Ishikawa (cell line): ENCODE data around the gene TMBIM1.

ENCODE experiments used
- CEBPB ChIP-seq: IDR thresholded peaks from 2 replicates; pipeline ENCODE4 v1.6.1; 2012
- CREB1 ChIP-seq: IDR thresholded peaks from 2 replicates; pipeline ENCODE4 v1.6.1; 2012; ENCODE audit warnings: low read depth
- EGR1 ChIP-seq: IDR thresholded peaks from 2 replicates; pipeline ENCODE4 v1.6.1; 2012
- EP300 ChIP-seq: IDR thresholded peaks from 2 replicates; pipeline ENCODE4 v1.6.1; 2012; ENCODE audit warnings: borderline replicate concordance
- FOXM1 ChIP-seq: IDR thresholded peaks from 2 replicates; pipeline ENCODE4 v1.6.1; 2012; ENCODE audit warnings: low read depth, borderline replicate concordance
- NFIC ChIP-seq: IDR thresholded peaks from 2 replicates; pipeline ENCODE4 v1.6.1; 2012
- RAD21 ChIP-seq: IDR thresholded peaks from 2 replicates; pipeline ENCODE4 v1.6.1; 2012; ENCODE audit warnings: low read depth
- TAF1 ChIP-seq: IDR thresholded peaks from 2 replicates; pipeline ENCODE4 v1.6.1; 2012; ENCODE audit warnings: low read depth, mild to moderate bottlenecking
- TCF12 ChIP-seq: IDR thresholded peaks from 2 replicates; pipeline ENCODE4 v1.6.1; 2012; ENCODE audit warnings: low read depth
- TEAD4 ChIP-seq: IDR thresholded peaks from 2 replicates; pipeline ENCODE4 v1.6.1; 2012
- YY1 ChIP-seq: IDR thresholded peaks from 2 replicates; pipeline ENCODE4 v1.6.1; 2012; ENCODE audit warnings: low read depth
- ZBTB7A ChIP-seq: IDR thresholded peaks from 2 replicates; pipeline ENCODE4 v1.6.1; 2012; ENCODE audit warnings: low read depth
- TF ChIP-seq, protein P1 (sequence below): IDR thresholded peaks from 2 replicates; pipeline ENCODE4 v1.6.1; 2012; ENCODE audit warnings: low read depth, mild to moderate bottlenecking
- TF ChIP-seq, protein P2 (sequence below): IDR thresholded peaks from 2 replicates; pipeline ENCODE4 v1.6.1; 2012
- TF ChIP-seq, protein P3 (sequence below): IDR thresholded peaks from 2 replicates; pipeline ENCODE4 v1.6.1; 2012

TMBIM1 gene

DNA sequence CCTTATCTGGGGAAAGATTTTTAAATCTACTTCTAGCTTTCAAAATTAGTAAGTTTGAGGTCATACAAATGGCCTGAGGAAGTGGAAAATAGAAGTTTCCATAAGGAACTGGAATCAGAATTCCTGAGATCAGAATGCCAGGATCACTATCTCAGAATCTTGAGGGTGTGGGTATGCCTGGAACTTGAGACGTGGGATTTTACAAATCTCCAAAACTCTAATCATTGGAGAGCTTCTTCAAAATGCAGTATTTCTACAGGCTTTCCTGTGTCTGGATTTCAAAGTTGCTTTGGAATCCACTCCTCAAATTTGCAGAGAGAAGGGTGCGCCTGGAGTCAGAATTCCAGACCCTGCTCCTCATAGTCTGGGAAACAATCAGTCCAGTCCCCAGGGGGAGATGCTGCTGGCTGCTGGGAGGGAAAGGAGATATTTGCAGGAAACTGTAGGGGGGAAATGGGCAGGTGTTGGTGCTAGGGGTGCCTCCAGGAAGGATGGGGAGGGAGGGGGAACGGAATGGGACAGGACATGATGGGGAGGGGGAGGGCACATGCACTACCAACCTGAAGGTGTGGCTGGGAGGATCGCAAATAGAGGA, 33.4 kb upstream of the TMBIM1 start:
- TF ChIP-seq, protein P1, sequence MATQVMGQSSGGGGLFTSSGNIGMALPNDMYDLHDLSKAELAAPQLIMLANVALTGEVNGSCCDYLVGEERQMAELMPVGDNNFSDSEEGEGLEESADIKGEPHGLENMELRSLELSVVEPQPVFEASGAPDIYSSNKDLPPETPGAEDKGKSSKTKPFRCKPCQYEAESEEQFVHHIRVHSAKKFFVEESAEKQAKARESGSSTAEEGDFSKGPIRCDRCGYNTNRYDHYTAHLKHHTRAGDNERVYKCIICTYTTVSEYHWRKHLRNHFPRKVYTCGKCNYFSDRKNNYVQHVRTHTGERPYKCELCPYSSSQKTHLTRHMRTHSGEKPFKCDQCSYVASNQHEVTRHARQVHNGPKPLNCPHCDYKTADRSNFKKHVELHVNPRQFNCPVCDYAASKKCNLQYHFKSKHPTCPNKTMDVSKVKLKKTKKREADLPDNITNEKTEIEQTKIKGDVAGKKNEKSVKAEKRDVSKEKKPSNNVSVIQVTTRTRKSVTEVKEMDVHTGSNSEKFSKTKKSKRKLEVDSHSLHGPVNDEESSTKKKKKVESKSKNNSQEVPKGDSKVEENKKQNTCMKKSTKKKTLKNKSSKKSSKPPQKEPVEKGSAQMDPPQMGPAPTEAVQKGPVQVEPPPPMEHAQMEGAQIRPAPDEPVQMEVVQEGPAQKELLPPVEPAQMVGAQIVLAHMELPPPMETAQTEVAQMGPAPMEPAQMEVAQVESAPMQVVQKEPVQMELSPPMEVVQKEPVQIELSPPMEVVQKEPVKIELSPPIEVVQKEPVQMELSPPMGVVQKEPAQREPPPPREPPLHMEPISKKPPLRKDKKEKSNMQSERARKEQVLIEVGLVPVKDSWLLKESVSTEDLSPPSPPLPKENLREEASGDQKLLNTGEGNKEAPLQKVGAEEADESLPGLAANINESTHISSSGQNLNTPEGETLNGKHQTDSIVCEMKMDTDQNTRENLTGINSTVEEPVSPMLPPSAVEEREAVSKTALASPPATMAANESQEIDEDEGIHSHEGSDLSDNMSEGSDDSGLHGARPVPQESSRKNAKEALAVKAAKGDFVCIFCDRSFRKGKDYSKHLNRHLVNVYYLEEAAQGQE = no peak
- TF ChIP-seq YY1 (no peak), ZBTB7A (no peak), TAF1 (no peak), TEAD4 (no peak), EGR1 (no peak), NFIC (no peak), RAD21 (no peak), EP300 (no peak), FOXM1 (no peak), TCF12 (no peak), CREB1 (no peak), CEBPB (no peak)
- TF ChIP-seq, protein P2, sequence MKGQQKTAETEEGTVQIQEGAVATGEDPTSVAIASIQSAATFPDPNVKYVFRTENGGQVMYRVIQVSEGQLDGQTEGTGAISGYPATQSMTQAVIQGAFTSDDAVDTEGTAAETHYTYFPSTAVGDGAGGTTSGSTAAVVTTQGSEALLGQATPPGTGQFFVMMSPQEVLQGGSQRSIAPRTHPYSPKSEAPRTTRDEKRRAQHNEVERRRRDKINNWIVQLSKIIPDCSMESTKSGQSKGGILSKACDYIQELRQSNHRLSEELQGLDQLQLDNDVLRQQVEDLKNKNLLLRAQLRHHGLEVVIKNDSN = no peak
- TF ChIP-seq, protein P3, sequence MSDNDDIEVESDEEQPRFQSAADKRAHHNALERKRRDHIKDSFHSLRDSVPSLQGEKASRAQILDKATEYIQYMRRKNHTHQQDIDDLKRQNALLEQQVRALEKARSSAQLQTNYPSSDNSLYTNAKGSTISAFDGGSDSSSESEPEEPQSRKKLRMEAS = no peak

DNA sequence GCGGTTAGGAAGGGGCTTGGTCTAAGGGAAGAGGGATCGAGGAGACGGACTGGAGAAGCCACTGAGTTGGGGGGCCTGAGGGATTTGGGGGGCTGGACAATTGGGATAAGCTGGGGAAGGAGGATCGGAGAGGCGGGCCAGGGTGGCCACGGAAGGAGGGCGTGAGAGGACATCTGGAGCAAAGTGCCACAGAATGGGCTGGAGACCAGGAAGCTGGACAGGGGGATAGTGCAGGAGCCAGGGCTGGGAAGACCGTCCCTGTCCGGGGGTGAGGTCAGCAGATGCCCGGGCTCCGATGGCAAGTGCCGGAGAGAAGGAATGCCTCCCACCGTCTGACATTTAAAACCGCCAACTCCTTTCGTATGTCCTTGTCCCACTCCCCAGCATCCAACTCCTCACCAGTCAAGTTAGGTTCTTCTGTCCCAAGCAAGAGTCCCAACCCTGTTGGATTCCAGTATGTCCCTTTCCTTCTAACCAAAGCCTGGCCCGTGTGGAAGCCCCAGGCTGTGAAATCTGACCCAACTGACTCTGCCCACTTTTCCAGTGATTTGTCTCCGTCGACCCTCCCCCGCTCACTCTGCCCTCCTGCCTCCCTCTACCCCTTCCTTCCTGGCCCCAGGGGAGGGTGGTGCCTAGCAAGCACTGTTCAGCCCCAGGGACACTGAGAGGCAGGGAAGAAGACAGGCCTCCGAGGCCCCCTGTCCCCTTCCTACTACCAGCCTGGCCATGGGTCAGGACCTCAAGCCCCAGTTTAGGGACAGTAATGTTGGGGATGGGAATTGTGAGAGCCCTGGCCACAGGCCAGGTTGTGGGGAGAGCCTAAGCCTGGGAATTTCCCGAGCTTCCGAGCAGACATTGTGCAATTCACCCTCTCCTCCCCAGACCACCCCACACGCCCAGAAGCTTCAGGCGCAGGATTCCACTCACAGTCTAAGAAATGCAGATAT, 31.5 kb upstream of the TMBIM1 start:
- TF ChIP-seq NFIC (peak; percentile 30; the same call in 1 of the 2 replicates), TAF1 (0 out of 2 replicates have a peak, but pooled peaks have one; percentile 20), RAD21 (no peak), CEBPB (peak; percentile 81), ZBTB7A (no peak), TEAD4 (0 out of 2 replicates have a peak, but pooled peaks have one; percentile 3), FOXM1 (no peak)

DNA sequence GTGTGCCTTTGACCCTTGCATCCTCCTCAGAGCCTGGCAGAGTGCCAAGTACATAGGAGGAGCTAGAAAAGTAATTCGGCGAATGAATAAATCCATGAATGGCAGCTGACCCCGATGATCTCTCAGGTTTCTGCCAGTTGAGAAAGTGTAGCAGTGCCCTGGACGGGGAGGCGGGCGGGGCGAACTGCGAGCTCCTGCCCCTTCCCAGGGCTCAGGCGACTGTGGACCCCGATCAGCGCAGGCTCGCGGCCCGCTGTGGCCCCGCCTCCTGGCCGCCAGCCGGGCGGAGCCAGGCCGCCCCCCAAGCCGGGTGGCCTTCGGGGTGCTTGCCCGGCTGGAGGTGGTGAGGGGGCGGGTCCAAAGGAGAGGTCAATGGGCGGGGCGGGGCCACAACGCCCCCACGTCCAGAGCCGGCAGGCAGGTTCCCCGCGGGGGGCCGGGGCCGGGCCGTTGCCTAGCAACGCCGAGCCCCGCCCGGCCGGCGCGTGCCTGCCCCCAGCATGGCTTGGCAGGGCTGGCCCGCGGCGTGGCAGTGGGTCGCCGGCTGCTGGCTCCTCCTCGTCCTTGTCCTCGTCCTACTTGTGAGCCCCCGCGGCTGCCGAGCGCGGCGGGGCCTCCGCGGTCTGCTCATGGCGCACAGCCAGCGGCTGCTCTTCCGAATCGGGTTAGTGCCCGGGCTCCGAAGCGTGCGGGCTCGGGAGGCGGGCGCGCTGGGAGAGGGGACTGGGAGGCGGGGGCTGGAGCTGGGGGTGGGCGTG, 30.6 kb upstream of the TMBIM1 start:
- TF ChIP-seq, protein P3 = no peak; the same call in 1 of the 2 replicates
- TF ChIP-seq EGR1 (peak; percentile 83), TEAD4 (no peak; the same call in none of the 2 replicates), CEBPB (no peak), TCF12 (peak; percentile 15; the same call in 1 of the 2 replicates), YY1 (no peak), TAF1 (peak; percentile 15; the same call in 1 of the 2 replicates), RAD21 (no peak), NFIC (peak; percentile 93), EP300 (no peak)
- TF ChIP-seq, protein P2 = peak; percentile 44; the same call in 1 of the 2 replicates
- TF ChIP-seq, protein P1 = no peak

DNA sequence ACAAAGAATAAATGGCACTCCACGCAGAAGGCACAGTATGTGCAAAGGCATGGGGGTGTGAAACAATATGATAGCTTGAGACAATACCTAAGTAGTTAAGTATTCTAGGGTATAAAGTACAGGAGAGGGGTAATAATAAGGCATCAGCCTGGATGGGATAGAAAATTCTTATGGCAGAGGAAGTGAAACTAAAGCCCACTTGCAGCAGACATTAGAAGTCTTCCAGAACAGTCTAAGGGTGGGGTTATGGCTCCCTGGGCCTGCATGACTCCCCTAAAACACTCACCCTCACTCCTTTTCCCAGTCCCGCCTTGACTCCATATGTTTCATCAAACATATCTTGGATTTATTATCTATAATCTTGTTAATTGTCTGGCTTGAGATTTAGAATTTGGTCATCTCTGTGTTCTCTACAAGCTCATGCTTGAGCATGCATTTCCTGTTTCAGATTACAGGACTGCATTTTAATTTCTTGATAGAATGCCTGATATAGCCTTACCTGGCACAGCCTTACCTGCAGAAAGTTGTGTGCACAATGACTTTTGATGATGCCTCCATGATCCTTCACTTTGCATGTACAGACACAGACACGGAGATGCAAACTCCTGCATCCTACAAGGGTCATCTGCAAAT, 28.5 kb upstream of the TMBIM1 start:
- TF ChIP-seq YY1 (no peak), ZBTB7A (no peak), CEBPB (no peak), EP300 (no peak), NFIC (no peak)
- TF ChIP-seq, protein P3 = no peak
